Muscle of arm (tissue), 14 donors: ENCODE measurements around the gene LSP1. TPM values are rescaled to one million over a fixed set of nuclear protein-coding genes. Genes with fewer than 3 reads are reported as not detected.
"Not testable (repeated sequence)": the region's sequence is repeated elsewhere in the genome, so short reads cannot be mapped to it uniquely, and the experiment has no call there.

Experiments used
- DNase-seq: peaks from one replicate; pipeline ENCODE4 v3.0.0-alpha.2; 2013
- long read RNA-seq, 11 donors: transcript quantifications; one replicate each; lab custom pipeline, GENCODE V29; 2026
- polyA plus RNA-seq, 12 donors: library from polyadenylated mRNA; unstranded; fragments of 120-200 nt; gene quantifications; one replicate each; pipeline ENCODE4 v1.2.1, GENCODE V29; 2013; ENCODE audit not compliant: insufficient read length in 12 of 12

The LSP1 gene
- 10 to 100 TPM in 11 of 12 donors, not detected in 1; 18.6 to 79.7 (median 52.5) TPM for polyA plus RNA-seq
- long read RNA-seq, donor 1, partial matches to known transcripts: 0 of 3 reads
- long read RNA-seq, donor 1, other reads (novel, unspliced or antisense): 0 of 3 reads
- long read RNA-seq, donor 2, partial matches to known transcripts: 2,442 of 4,374 reads
- long read RNA-seq, donor 2, other reads (novel, unspliced or antisense): 1,928 of 4,374 reads
- long read RNA-seq, donor 3, partial matches to known transcripts: 0 of 4 reads
- long read RNA-seq, donor 3, other reads (novel, unspliced or antisense): 0 of 4 reads
- long read RNA-seq, donor 4, partial matches to known transcripts: 3,114 of 3,729 reads
- long read RNA-seq, donor 4, other reads (novel, unspliced or antisense): 614 of 3,729 reads
- long read RNA-seq, donor 5: 0 reads
- long read RNA-seq, donor 6, partial matches to known transcripts: 0 of 2 reads
- long read RNA-seq, donor 6, other reads (novel, unspliced or antisense): 0 of 2 reads
- long read RNA-seq, donor 7, partial matches to known transcripts: 0 of 1 reads
- long read RNA-seq, donor 7, other reads (novel, unspliced or antisense): 0 of 1 reads
- long read RNA-seq, donor 8, partial matches to known transcripts: 0 of 9 reads
- long read RNA-seq, donor 8, other reads (novel, unspliced or antisense): 6 of 9 reads
- long read RNA-seq, donor 9, partial matches to known transcripts: 6,772 of 7,236 reads
- long read RNA-seq, donor 9, other reads (novel, unspliced or antisense): 463 of 7,236 reads
- long read RNA-seq, donor 10, transcript LSP1-203 (11 exons, 1,785 nt): major isoform, 5 of 8 reads
- long read RNA-seq, donor 10, partial matches to known transcripts: 0 of 8 reads
- long read RNA-seq, donor 10, other reads (novel, unspliced or antisense): 0 of 8 reads
- long read RNA-seq, donor 11, partial matches to known transcripts: 7,001 of 9,396 reads
- long read RNA-seq, donor 11, other reads (novel, unspliced or antisense): 2,395 of 9,396 reads

GRCh38 chr11:1852877-1853276, at the start of gene LSP1:
Gene LSP1 (plus strand): TSS chr11:1853084. CDS start chr11:1853145, 61 bp downstream.
- no peak for DNase-seq

- no peak for DNase-seq
Observed at GRCh38 chr11:1803246-1803645, 49.6 kb upstream of the LSP1 start.

- not testable (repeated sequence) for DNase-seq
Observed at GRCh38 chr11:1803835-1804519, 48.9 kb upstream of the LSP1 start.

- no peak for DNase-seq
Observed at GRCh38 chr11:1805525-1805924, 47.4 kb upstream of the LSP1 start.

- no peak for DNase-seq
Observed at GRCh38 chr11:1807264-1807995, 45.5 kb upstream of the LSP1 start.

GRCh38 chr11:1810761-1811160, 42.1 kb upstream of the LSP1 start:
- DNase-seq: no peak

- no peak for DNase-seq
Observed at GRCh38 chr11:1812274-1812673, 40.6 kb upstream of the LSP1 start.

GRCh38 chr11:1812801-1813200, 40.1 kb upstream of the LSP1 start:
- DNase-seq: no peak

- not testable (repeated sequence) for DNase-seq
Observed at GRCh38 chr11:1813356-1813755, 39.5 kb upstream of the LSP1 start.

GRCh38 chr11:1814691-1815090, 38.2 kb upstream of the LSP1 start:
- no peak for DNase-seq

- DNase-seq: no peak
Observed at GRCh38 chr11:1815311-1815710, 37.6 kb upstream of the LSP1 start.

GRCh38 chr11:1815751-1816150, 37.1 kb upstream of the LSP1 start:
- no peak for DNase-seq

GRCh38 chr11:1817000-1817399, 35.9 kb upstream of the LSP1 start:
- no peak for DNase-seq

- DNase-seq: no peak
Observed at GRCh38 chr11:1817511-1817910, 35.4 kb upstream of the LSP1 start.

GRCh38 chr11:1819074-1819473, 33.8 kb upstream of the LSP1 start:
- DNase-seq: no peak

- no peak for DNase-seq
Observed at GRCh38 chr11:1820463-1821325, 32.2 kb upstream of the LSP1 start.

- DNase-seq: no peak
Observed at GRCh38 chr11:1821562-1821961, 31.3 kb upstream of the LSP1 start.

GRCh38 chr11:1822648-1823375, 30.1 kb upstream of the LSP1 start:
- no peak for DNase-seq
